PC-9 (cell line): ENCODE data around the gene ARRDC1.

ENCODE experiments used
- EZH2 ChIP-seq: fragments of 200-600 bp; sonication (generic); IDR thresholded peaks from 2 replicates; pipeline ENCODE4 v1.8.0; 2017; ENCODE audit warnings: antibody characterized with exemption, low read depth
- TF ChIP-seq, protein P1 (sequence below): fragments of 200-600 bp; sonication (generic); conservative IDR thresholded peaks from 2 replicates; pipeline ENCODE4 v1.6.1; 2017; ENCODE audit warnings: mixed run types, antibody characterized with exemption, mild to moderate bottlenecking, moderate library complexity

DNA sequence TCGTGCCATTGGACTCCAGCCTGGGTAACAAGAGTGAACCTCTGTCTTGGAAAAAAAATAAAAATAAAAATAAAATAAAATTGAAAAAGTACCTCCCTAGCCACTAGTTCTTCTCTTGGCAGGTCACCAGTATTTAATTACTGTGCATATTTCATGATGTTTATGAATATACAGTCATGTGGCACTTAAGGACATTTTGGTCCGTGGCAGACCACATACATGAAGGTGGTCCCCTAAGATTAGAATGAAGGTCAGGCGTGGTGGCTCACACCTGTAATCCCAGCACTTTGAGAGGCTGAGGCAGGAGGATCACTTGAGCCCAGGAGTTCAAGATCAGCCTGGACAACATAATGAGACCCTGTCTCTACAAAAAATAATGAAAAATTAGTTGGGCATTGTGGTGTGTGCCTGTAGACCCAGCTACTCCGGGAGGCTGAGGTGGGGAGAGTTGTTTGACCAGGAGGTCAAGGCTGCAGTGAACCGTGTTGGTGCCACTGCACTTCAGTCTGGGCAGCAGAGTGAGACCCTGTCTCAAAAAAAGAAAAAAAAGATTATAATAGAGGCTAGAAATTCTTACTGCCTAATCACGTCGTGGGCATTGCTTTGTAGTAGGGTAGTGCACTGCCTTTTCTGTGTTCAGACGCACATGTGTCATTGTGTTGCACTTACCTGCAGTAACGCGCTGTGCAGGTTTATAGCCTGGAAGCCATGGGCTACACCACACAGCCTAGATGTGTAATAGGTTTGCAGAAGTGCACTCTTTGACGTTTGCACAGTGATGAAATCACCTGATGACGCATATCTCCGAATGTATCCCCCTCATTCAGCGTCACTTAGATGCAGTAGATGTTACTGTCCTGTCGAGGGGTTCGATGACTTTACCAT is 26.1 kb downstream of the ARRDC1 start:
- TF ChIP-seq, protein P1, sequence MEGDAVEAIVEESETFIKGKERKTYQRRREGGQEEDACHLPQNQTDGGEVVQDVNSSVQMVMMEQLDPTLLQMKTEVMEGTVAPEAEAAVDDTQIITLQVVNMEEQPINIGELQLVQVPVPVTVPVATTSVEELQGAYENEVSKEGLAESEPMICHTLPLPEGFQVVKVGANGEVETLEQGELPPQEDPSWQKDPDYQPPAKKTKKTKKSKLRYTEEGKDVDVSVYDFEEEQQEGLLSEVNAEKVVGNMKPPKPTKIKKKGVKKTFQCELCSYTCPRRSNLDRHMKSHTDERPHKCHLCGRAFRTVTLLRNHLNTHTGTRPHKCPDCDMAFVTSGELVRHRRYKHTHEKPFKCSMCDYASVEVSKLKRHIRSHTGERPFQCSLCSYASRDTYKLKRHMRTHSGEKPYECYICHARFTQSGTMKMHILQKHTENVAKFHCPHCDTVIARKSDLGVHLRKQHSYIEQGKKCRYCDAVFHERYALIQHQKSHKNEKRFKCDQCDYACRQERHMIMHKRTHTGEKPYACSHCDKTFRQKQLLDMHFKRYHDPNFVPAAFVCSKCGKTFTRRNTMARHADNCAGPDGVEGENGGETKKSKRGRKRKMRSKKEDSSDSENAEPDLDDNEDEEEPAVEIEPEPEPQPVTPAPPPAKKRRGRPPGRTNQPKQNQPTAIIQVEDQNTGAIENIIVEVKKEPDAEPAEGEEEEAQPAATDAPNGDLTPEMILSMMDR: no peak
- no peak for TF ChIP-seq EZH2
